KMS-11 (cell line): ENCODE data around the gene FHIT.

Source experiments
- H2AFZ ChIP-seq: fragments of 200-600 bp; sonication (generic); 2 replicates; pipeline ENCODE4 v1.6.1; 2016; ENCODE audit warnings: antibody characterized with exemption, mixed run types, low read depth
- H3K27ac ChIP-seq: fragments of 200-600 bp; sonication (generic); 2 replicates; pipeline ENCODE4 v1.6.1; 2016; ENCODE audit warnings: mild to moderate bottlenecking, mixed run types
- H3K27me3 ChIP-seq: fragments of 200-600 bp; sonication (generic); 2 replicates; pipeline ENCODE4 v1.6.1; 2017; ENCODE audit warnings: mild to moderate bottlenecking, low read depth, mixed run types, moderate library complexity; ENCODE audit not compliant: insufficient read depth
- H3K36me3 ChIP-seq: fragments of 200-600 bp; sonication (generic); 2 replicates; pipeline ENCODE4 v1.6.1; 2017; ENCODE audit warnings: mild to moderate bottlenecking, mixed run types; ENCODE audit not compliant: insufficient read depth
- H3K4me1 ChIP-seq: fragments of 200-600 bp; sonication (generic); 2 replicates; pipeline ENCODE4 v1.6.1; 2016; ENCODE audit warnings: mild to moderate bottlenecking, low read depth, mixed run types; ENCODE audit not compliant: poor library complexity, severe bottlenecking
- H3K4me2 ChIP-seq: fragments of 200-600 bp; sonication (generic); 2 replicates; pipeline ENCODE4 v1.7.0; 2016; ENCODE audit warnings: mild to moderate bottlenecking, mixed run types
- H3K4me3 ChIP-seq: fragments of 200-600 bp; sonication (generic); IDR thresholded peaks from 2 replicates; pipeline ENCODE4 v1.6.1; 2017; ENCODE audit warnings: low read depth, low read length, mixed read lengths; ENCODE audit not compliant: insufficient read depth
- H3K79me2 ChIP-seq: fragments of 200-600 bp; sonication (generic); 2 replicates; pipeline ENCODE4 v1.6.1; 2016; ENCODE audit warnings: low read depth, mixed run types; ENCODE audit not compliant: insufficient read depth
- H3K9ac ChIP-seq: fragments of 200-600 bp; sonication (generic); 2 replicates; pipeline ENCODE4 v1.6.1; 2016; ENCODE audit warnings: mild to moderate bottlenecking, mixed run types
- H4K20me1 ChIP-seq: fragments of 200-600 bp; sonication (generic); 2 replicates; pipeline ENCODE4 v1.6.1; 2016; ENCODE audit warnings: mild to moderate bottlenecking, mixed run types; ENCODE audit not compliant: insufficient read depth
- TF ChIP-seq, protein P1 (sequence below): fragments of 200-600 bp; sonication (generic); conservative IDR thresholded peaks from 2 replicates; pipeline ENCODE4 v1.6.1; 2017; ENCODE audit warnings: low read depth, mild to moderate bottlenecking, antibody characterized with exemption, low read length, moderate library complexity, mixed read lengths

FHIT gene

DNA sequence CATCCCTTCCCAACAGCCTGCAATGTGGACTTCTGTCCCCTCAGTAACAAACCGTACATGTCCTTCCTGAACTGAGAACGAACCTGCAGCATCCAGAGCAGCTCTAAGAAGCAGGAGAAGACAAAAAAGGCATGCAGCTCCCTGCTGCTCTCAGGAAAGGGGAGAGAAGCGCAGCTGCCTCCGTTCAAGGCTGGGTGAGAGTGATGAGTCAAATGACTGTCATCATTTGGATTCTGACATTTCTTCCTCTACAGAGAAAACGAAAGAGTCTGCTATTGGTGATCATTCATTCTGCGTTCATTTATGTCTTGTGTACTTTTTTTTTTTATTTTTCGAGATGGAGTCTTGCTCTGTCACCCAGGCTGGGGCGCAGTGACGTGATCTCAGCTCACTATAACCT, 677.8 kb downstream of the FHIT start:
- Histone ChIP-seq H3K4me2 (no peak overlapping the region), H2AFZ (no peak overlapping the region), H3K79me2 (no peaks in the 10 kb centered on the region), H3K4me1 (no peaks in the 10 kb centered on the region), H3K27me3 (no peaks in the 10 kb centered on the region), H3K9ac (no peak overlapping the region), H4K20me1 (no peaks in the 10 kb centered on the region), H3K27ac (no peak overlapping the region), H3K4me3 (no peak overlapping the region), H3K36me3 (no peaks in the 10 kb centered on the region)
- TF ChIP-seq, protein P1, sequence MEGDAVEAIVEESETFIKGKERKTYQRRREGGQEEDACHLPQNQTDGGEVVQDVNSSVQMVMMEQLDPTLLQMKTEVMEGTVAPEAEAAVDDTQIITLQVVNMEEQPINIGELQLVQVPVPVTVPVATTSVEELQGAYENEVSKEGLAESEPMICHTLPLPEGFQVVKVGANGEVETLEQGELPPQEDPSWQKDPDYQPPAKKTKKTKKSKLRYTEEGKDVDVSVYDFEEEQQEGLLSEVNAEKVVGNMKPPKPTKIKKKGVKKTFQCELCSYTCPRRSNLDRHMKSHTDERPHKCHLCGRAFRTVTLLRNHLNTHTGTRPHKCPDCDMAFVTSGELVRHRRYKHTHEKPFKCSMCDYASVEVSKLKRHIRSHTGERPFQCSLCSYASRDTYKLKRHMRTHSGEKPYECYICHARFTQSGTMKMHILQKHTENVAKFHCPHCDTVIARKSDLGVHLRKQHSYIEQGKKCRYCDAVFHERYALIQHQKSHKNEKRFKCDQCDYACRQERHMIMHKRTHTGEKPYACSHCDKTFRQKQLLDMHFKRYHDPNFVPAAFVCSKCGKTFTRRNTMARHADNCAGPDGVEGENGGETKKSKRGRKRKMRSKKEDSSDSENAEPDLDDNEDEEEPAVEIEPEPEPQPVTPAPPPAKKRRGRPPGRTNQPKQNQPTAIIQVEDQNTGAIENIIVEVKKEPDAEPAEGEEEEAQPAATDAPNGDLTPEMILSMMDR: no peak

DNA sequence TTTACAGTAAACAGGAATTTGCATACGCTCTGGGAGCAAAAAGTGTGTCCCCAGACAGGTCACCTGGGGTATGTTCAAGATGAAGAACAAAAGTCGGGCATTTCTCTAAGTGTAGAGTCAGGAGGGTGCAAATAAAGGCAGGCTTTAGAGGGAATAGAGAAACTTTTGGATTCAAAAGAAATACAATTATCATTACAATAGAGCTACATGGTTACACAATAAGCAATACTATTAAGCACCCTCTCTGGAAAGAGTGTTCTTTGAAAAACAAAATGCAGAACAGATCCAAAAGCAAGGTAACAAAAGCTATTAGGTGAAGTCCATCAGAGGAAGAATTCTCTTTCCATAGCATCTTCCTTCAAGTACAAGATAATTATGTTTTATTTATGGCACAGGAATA, 679.7 kb downstream of the FHIT start:
- Histone ChIP-seq H3K4me2 (no peak overlapping the region), H3K27ac (no peak overlapping the region), H3K4me3 (no peak overlapping the region), H3K79me2 (no peaks in the 10 kb centered on the region), H2AFZ (no peak overlapping the region), H4K20me1 (no peaks in the 10 kb centered on the region), H3K36me3 (no peaks in the 10 kb centered on the region), H3K9ac (no peak overlapping the region), H3K27me3 (no peaks in the 10 kb centered on the region), H3K4me1 (no peaks in the 10 kb centered on the region)
- TF ChIP-seq, protein P1: no peak

DNA sequence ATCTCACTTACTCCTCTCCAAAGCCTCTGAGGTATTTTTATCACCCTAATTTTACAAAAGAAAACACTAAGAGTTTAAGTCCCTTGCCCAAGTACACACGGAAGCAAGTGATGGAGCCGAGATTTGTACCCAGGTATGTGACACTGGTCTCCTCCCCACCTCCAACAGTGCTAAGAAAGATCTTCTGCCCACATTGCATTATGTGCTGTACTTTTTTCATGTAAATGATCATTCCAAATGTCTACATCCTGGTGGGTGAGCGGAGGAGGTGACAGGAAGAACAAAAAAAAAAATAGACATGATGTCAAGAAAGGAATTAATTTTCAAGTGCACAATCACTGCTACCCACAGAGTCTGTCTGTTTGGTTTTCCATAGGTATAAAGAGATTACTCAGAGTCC, 694.1 kb downstream of the FHIT start:
- H3K4me2 ChIP-seq: no peak overlapping the region
- H4K20me1 ChIP-seq: no peaks in the 10 kb centered on the region
- no peaks in the 10 kb centered on the region for H3K4me1 ChIP-seq
- H3K36me3 ChIP-seq: no peaks in the 10 kb centered on the region
- no peak overlapping the region for H3K27ac ChIP-seq
- H2AFZ ChIP-seq: no peak overlapping the region
- H3K9ac ChIP-seq: no peak overlapping the region
- H3K79me2 ChIP-seq: no peaks in the 10 kb centered on the region
- TF ChIP-seq, protein P1: no peak
- no peak overlapping the region for H3K4me3 ChIP-seq
- no peaks in the 10 kb centered on the region for H3K27me3 ChIP-seq

DNA sequence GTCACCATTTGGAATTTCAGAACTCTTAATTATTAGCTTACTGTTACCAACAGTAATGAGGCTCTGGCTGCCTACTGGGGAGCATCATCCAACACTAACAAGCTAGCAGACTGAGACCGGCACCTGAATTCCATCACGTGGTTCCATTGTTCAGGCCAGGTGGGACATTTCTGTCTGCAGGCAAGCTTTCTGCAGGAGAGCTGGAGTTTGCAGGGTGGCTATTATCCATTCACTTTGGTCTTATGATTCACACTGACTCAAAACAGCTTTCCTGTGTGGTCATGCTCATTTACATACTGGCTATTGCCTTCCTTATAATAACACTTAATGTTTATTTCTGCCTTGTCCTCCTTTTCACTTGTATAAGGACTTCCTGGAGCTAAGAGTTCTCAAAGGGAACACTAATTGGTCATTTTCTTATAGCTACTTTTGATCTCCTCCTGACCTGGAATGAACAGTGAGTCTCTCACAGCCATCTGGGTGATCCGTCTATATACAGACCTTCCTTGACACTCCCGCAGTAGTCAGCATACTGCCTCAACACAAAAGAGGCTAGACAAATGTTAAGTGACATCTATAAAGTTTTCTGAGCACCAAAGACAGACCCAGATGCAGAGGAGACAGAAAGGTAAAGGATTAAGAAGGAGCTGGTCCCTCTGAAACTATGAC, 695.4 kb downstream of the FHIT start:
- Histone ChIP-seq H3K9ac (no peak overlapping the region), H3K27me3 (no peaks in the 10 kb centered on the region), H3K36me3 (no peaks in the 10 kb centered on the region), H3K4me3 (no peak overlapping the region), H2AFZ (no peak overlapping the region), H3K4me2 (no peak overlapping the region), H3K27ac (no peak overlapping the region), H4K20me1 (no peaks in the 10 kb centered on the region), H3K79me2 (no peaks in the 10 kb centered on the region), H3K4me1 (no peaks in the 10 kb centered on the region)
- TF ChIP-seq, protein P1: no peak
